ENCODE results near the gene MAFF. TPM values are rescaled to one million over a fixed set of nuclear protein-coding genes. Genes with fewer than 3 reads are reported as not detected.

MAFF gene
- total RNA-seq, 1 experiment from 2014 or later, result 4.6 TPM

- no peak for TF ChIP-seq CREB1 (CRISPR knock-in tag; IDR thresholded peaks at IDR 0.05)
- TF ChIP-seq HMGXB4 (CRISPR knock-in tag; IDR thresholded peaks at IDR 0.05), result 0 out of 2 replicates have a peak, but pooled peaks have one; percentile 43
- TF ChIP-seq TEAD1 (CRISPR knock-in tag; IDR thresholded peaks at IDR 0.05), result no peak
- POLR2A ChIA-PET, result interaction anchor here (0.7 to 1.0 kb wide), 2 partner anchors 11 to 21 kb away, joined by 3 to 5 read pairs; partner anchors contain the start of gene PLA2G6
- Mint-ChIP-seq H3K27ac (no peak overlapping the region), H3K9me3 (no peaks in the 10 kb centered on the region), H3K36me3 (no peaks in the 10 kb centered on the region), H3K4me3 (peak overlapping the region; percentile 83), H3K4me1 (peaks cover 12% of the 10 kb centered on the region), H3K27me3 (ENCODE audit: low read depth) (peaks cover 54% of the 10 kb centered on the region)
- peak; percentile 56 for DNase-seq (ENCODE audit: low spot score)
- CTCF ChIA-PET, result interaction anchor here (0.6 to 2.1 kb wide), 8 partner anchors 12 to 151 kb away, joined by 3 to 10 read pairs (median 6); no protein-coding TSS in a partner anchor
- ATAC-seq, result peak; percentile 56
Observed at GRCh38 chr22:38203090-38203810, 1.5 kb downstream of the MAFF start.

- ChIA-PET CTCF (interaction anchor here (0.7 to 2.3 kb wide), 9 partner anchors 11 to 152 kb away, joined by 3 to 10 read pairs (median 6); no protein-coding TSS in a partner anchor), POLR2A (interaction anchor here (0.7 to 1.0 kb wide), 2 partner anchors 11 to 22 kb away, joined by 3 to 5 read pairs; partner anchors contain the start of gene PLA2G6)
- H3K36me3 Mint-ChIP-seq, result no peaks in the 10 kb centered on the region
- no peak for ATAC-seq
- no peak for DNase-seq (ENCODE audit: low spot score)
- H3K27me3 Mint-ChIP-seq (ENCODE audit: low read depth), result peaks cover 50% of the 10 kb centered on the region
- H3K4me1 Mint-ChIP-seq, result peaks cover 12% of the 10 kb centered on the region
- peak overlapping the region; percentile 83 for H3K4me3 Mint-ChIP-seq
- H3K27ac Mint-ChIP-seq, result no peak overlapping the region
- TF ChIP-seq E2F5 (CRISPR knock-in tag; IDR thresholded peaks at IDR 0.05), result no peak
- TF ChIP-seq SMAD4 (CRISPR knock-in tag; IDR thresholded peaks at IDR 0.05), result no peak
- no peak for TF ChIP-seq IRF1 (CRISPR knock-in tag; IDR thresholded peaks at IDR 0.05)
- TF ChIP-seq E2F4 (CRISPR knock-in tag; IDR thresholded peaks at IDR 0.05; ENCODE audit: borderline replicate concordance, low read depth), result no peak
- TF ChIP-seq CTCF (IDR thresholded peaks at IDR 0.05), result no peak
- TF ChIP-seq ATF2 (CRISPR knock-in tag; IDR thresholded peaks at IDR 0.05; ENCODE audit: borderline replicate concordance, low read depth), result no peak
- TF ChIP-seq TEAD1 (CRISPR knock-in tag; IDR thresholded peaks at IDR 0.05), result no peak
- no peak for TF ChIP-seq ARID4B (CRISPR knock-in tag; IDR thresholded peaks at IDR 0.05; ENCODE audit: borderline replicate concordance)
- TF ChIP-seq RORB (CRISPR knock-in tag; IDR thresholded peaks at IDR 0.05), result no peak
- TF ChIP-seq JUN (CRISPR knock-in tag; IDR thresholded peaks at IDR 0.05), result no peak
- no peak for TF ChIP-seq PREB (CRISPR knock-in tag; IDR thresholded peaks at IDR 0.05; ENCODE audit: borderline replicate concordance)
- no peak for TF ChIP-seq SOX15 (CRISPR knock-in tag; IDR thresholded peaks at IDR 0.05)
- no peak for TF ChIP-seq GABPB1 (CRISPR knock-in tag; IDR thresholded peaks at IDR 0.05)
- no peak for TF ChIP-seq ATF1 (CRISPR knock-in tag; IDR thresholded peaks at IDR 0.05)
- H3K9me3 Mint-ChIP-seq, result no peaks in the 10 kb centered on the region
Observed at GRCh38 chr22:38203855-38204514, 2.2 kb downstream of the MAFF start.
